MM.1S (cell line): Measurements from ENCODE around the gene C11orf54.
"Not testable (repeated sequence)": the region's sequence is repeated elsewhere in the genome, so short reads cannot be mapped to it uniquely, and the experiment has no call there.

Source experiments
- DNase-seq: peaks from one replicate; pipeline ENCODE4 v3.0.0-alpha.2; 2015
- H2AFZ ChIP-seq: fragments of 300-600 bp; sonication (generic); 2 replicates; pipeline ENCODE4 v1.6.0; 2016; ENCODE audit warnings: antibody characterized with exemption, low read length
- H3F3A ChIP-seq: fragments of 300-600 bp; sonication (generic); 2 replicates; pipeline ENCODE4 v1.6.1; 2016; ENCODE audit warnings: mild to moderate bottlenecking, antibody characterized with exemption, low read length, moderate library complexity, mixed read lengths; ENCODE audit not compliant: insufficient read depth
- H3K27ac ChIP-seq: fragments of 300-600 bp; sonication (generic); 2 replicates; pipeline ENCODE4 v1.5.1; 2016; ENCODE audit warnings: mild to moderate bottlenecking, low read length
- H3K27me3 ChIP-seq: fragments of 300-600 bp; sonication (generic); replicated peaks from 2 replicates; pipeline ENCODE4 v1.6.0; 2016; ENCODE audit warnings: low read length; ENCODE audit not compliant: insufficient read depth
- H3K36me3 ChIP-seq: fragments of 300-600 bp; sonication (generic); replicated peaks from 2 replicates; pipeline ENCODE4 v1.6.1; 2016; ENCODE audit warnings: mild to moderate bottlenecking, low read length, mixed read lengths; ENCODE audit not compliant: insufficient read depth
- H3K4me1 ChIP-seq: fragments of 300-600 bp; sonication (generic); 2 replicates; pipeline ENCODE4 v1.6.1; 2016; ENCODE audit warnings: low read length, mixed read lengths
- H3K4me2 ChIP-seq: fragments of 300-600 bp; sonication (generic); 2 replicates; pipeline ENCODE4 v1.6.0; 2016; ENCODE audit warnings: low read depth, low read length
- H3K4me3 ChIP-seq: fragments of 300-600 bp; sonication (generic); 2 replicates; pipeline ENCODE4 v1.5.1; 2016; ENCODE audit warnings: low read length, mixed read lengths
- H3K79me2 ChIP-seq: fragments of 300-600 bp; sonication (generic); 2 replicates; pipeline ENCODE4 v1.6.1; 2016; ENCODE audit warnings: mixed run types, low read length, mixed read lengths
- H3K9ac ChIP-seq: fragments of 300-600 bp; sonication (generic); 2 replicates; pipeline ENCODE4 v1.6.1; 2016; ENCODE audit warnings: low read length, mixed read lengths
- H3K9me2 ChIP-seq: fragments of 300-600 bp; sonication (generic); replicated peaks from 2 replicates; pipeline ENCODE4 v1.6.1; 2016; ENCODE audit warnings: mild to moderate bottlenecking, low read length, mixed read lengths; ENCODE audit not compliant: insufficient read depth
- H3K9me3 ChIP-seq: fragments of 300-600 bp; sonication (generic); replicated peaks from 2 replicates; pipeline ENCODE4 v1.6.1; 2016; ENCODE audit warnings: mild to moderate bottlenecking, low read length, mixed read lengths; ENCODE audit not compliant: insufficient read depth
- H4K20me1 ChIP-seq: fragments of 300-600 bp; sonication (generic); 2 replicates; pipeline ENCODE4 v1.6.1; 2016; ENCODE audit warnings: mild to moderate bottlenecking, low read length, moderate library complexity, mixed read lengths; ENCODE audit not compliant: insufficient read depth
- CTCF ChIP-seq: fragments of 300-600 bp; sonication (generic); IDR thresholded peaks from 2 replicates; pipeline ENCODE4 v1.5.1; 2016; ENCODE audit warnings: antibody characterized with exemption, low read length, mixed read lengths
- EZH2 ChIP-seq: fragments of 300-600 bp; sonication (generic); optimal IDR thresholded peaks from 2 replicates; pipeline ENCODE3; 2017; ENCODE audit warnings: low read depth, mild to moderate bottlenecking, antibody characterized with exemption, low read length, mixed read lengths
- EZH2phosphoT487 ChIP-seq: fragments of 300-600 bp; sonication (generic); IDR thresholded peaks from 2 replicates; pipeline ENCODE4 v1.6.1; 2018; ENCODE audit warnings: antibody characterized with exemption, low read length

C11orf54 gene

GRCh38 chr11:93756748-93757147 lies 15.3 kb downstream of the C11orf54 start:
- no peak for DNase-seq
- H3K9me2 ChIP-seq, result no peaks in the 10 kb centered on the region
- H3K4me2 ChIP-seq, result no peak overlapping the region
- TF ChIP-seq CTCF, result no peak
- no peak for TF ChIP-seq EZH2phosphoT487
- TF ChIP-seq EZH2, result no peak
- H3K4me1 ChIP-seq, result no peaks in the 10 kb centered on the region
- H3K4me3 ChIP-seq, result no peak overlapping the region
- H3K27me3 ChIP-seq, result no peaks in the 10 kb centered on the region
- no peaks in the 10 kb centered on the region for H4K20me1 ChIP-seq
- H3K9me3 ChIP-seq, result no peaks in the 10 kb centered on the region
- H3K27ac ChIP-seq, result no peak overlapping the region
- no peak overlapping the region for H3K9ac ChIP-seq
- H3K79me2 ChIP-seq, result no peaks in the 10 kb centered on the region
- no peaks in the 10 kb centered on the region for H3F3A ChIP-seq
- no peak overlapping the region for H2AFZ ChIP-seq
- H3K36me3 ChIP-seq, result no peaks in the 10 kb centered on the region

GRCh38 chr11:93757301-93757700 lies 15.8 kb downstream of the C11orf54 start:
- H3K9ac ChIP-seq, result no peak overlapping the region

GRCh38 chr11:93757924-93758865 lies 16.7 kb downstream of the C11orf54 start:
- Histone ChIP-seq H3K9me2 (no peaks in the 10 kb centered on the region), H3K79me2 (no peaks in the 10 kb centered on the region), H3K4me3 (no peak overlapping the region), H3F3A (no peaks in the 10 kb centered on the region), H3K27me3 (no peaks in the 10 kb centered on the region), H3K9me3 (no peaks in the 10 kb centered on the region), H4K20me1 (no peaks in the 10 kb centered on the region), H3K36me3 (no peaks in the 10 kb centered on the region; the same call in 1 of the 2 replicates), H3K4me1 (no peaks in the 10 kb centered on the region), H3K4me2 (no peak overlapping the region), H3K27ac (no peak overlapping the region), H3K9ac (no peak overlapping the region), H2AFZ (no peak overlapping the region)
- DNase-seq, result no peak
- TF ChIP-seq EZH2phosphoT487, result no peak
- no peak for TF ChIP-seq CTCF
- TF ChIP-seq EZH2, result no peak

More at GRCh38 chr11:93757301-93757700, 15.8 kb downstream of the C11orf54 start:
- no peaks in the 10 kb centered on the region for H3F3A ChIP-seq
- H3K4me1 ChIP-seq, result no peaks in the 10 kb centered on the region
- H4K20me1 ChIP-seq, result no peaks in the 10 kb centered on the region
- no peak overlapping the region for H3K4me2 ChIP-seq
- TF ChIP-seq EZH2phosphoT487 (no peak), CTCF (no peak), EZH2 (no peak)
- no peaks in the 10 kb centered on the region for H3K79me2 ChIP-seq
- H3K27me3 ChIP-seq, result no peaks in the 10 kb centered on the region
- H3K27ac ChIP-seq, result no peak overlapping the region
- H2AFZ ChIP-seq, result no peak overlapping the region
- H3K4me3 ChIP-seq, result no peak overlapping the region
- no peaks in the 10 kb centered on the region for H3K9me2 ChIP-seq
- DNase-seq, result no peak
- H3K9me3 ChIP-seq, result no peaks in the 10 kb centered on the region
- no peaks in the 10 kb centered on the region; the same call in 1 of the 2 replicates for H3K36me3 ChIP-seq

GRCh38 chr11:93759123-93759522 lies 17.7 kb downstream of the C11orf54 start:
- H3K4me3 ChIP-seq, H2AFZ ChIP-seq, H3K27ac ChIP-seq, H3K27me3 ChIP-seq, H4K20me1 ChIP-seq, H3K79me2 ChIP-seq, H3K36me3 ChIP-seq, H3K9me3 ChIP-seq, H3K9ac ChIP-seq, H3K4me2 ChIP-seq, DNase-seq, H3K9me2 ChIP-seq, H3F3A ChIP-seq, H3K4me1 ChIP-seq: not testable (repeated sequence)
